Measurements from ENCODE around the gene COL10A1.

COL10A1 gene

GRCh38 chr6:116126032-116126431 lies at the start of gene COL10A1:
TSS of gene COL10A1 (minus strand) at chr6:116126132. CDS start at chr6:116125492, 640 bp downstream.
- DNase-seq: no peak

GRCh38 chr6:116175344-116175743 lies 49.4 kb upstream of the COL10A1 start:
- DNase-seq: no peak

- no peak for DNase-seq
Measured at GRCh38 chr6:116173928-116174327, 48.0 kb upstream of the COL10A1 start.

- no peak for DNase-seq
Measured at GRCh38 chr6:116170358-116171057, 44.6 kb upstream of the COL10A1 start.

GRCh38 chr6:116169880-116170279 lies 43.9 kb upstream of the COL10A1 start:
- no peak for DNase-seq

GRCh38 chr6:116168148-116168547 lies 42.2 kb upstream of the COL10A1 start:
- no peak for DNase-seq

- no peak for DNase-seq
Measured at GRCh38 chr6:116166369-116166768, 40.4 kb upstream of the COL10A1 start.

- DNase-seq: no peak
Measured at GRCh38 chr6:116165596-116165995, 39.7 kb upstream of the COL10A1 start.

GRCh38 chr6:116159782-116160524 lies 34.0 kb upstream of the COL10A1 start:
- DNase-seq: no peak

- DNase-seq: no peak
Measured at GRCh38 chr6:116158641-116159040, 32.7 kb upstream of the COL10A1 start.

GRCh38 chr6:116157391-116157790 lies 31.5 kb upstream of the COL10A1 start:
- no peak for DNase-seq

- no peak for DNase-seq
Measured at GRCh38 chr6:116156405-116157326, 30.7 kb upstream of the COL10A1 start.

- DNase-seq: no peak
Measured at GRCh38 chr6:116154887-116155286, 29.0 kb upstream of the COL10A1 start.

GRCh38 chr6:116152620-116153019 lies 26.7 kb upstream of the COL10A1 start:
- no peak for DNase-seq

- no peak for DNase-seq
Measured at GRCh38 chr6:116145803-116146675, 20.1 kb upstream of the COL10A1 start.

GRCh38 chr6:116144605-116145004 lies 18.7 kb upstream of the COL10A1 start:
- DNase-seq: no peak

- DNase-seq: no peak
Measured at GRCh38 chr6:116139917-116140316, 14.0 kb upstream of the COL10A1 start.

GRCh38 chr6:116136933-116137340 lies 11.0 kb upstream of the COL10A1 start:
- DNase-seq: no peak

GRCh38 chr6:116136373-116136772 lies 10.4 kb upstream of the COL10A1 start:
- DNase-seq: no peak

- DNase-seq: no peak
Measured at GRCh38 chr6:116133453-116133852, 7.5 kb upstream of the COL10A1 start.

GRCh38 chr6:116127771-116128493 lies 2.0 kb upstream of the COL10A1 start:
- DNase-seq: no peak

- no peak for DNase-seq
Measured at GRCh38 chr6:116120430-116120829, 5.5 kb downstream of the COL10A1 start.

All from KG1 (cell line).